Activated CD4-positive, alpha-beta T cell treated with anti-CD3 and anti-CD28 coated beads, Interleukin-2, amount 50 U/mL, for 24 hours (primary cell): ENCODE data around the gene HSPA9.
A peak's percentile ranks its signal among the peaks of the same experiment; 100 is the strongest.

Experiments used
- DNase-seq, 2 donors: peaks; one replicate each; pipeline ENCODE4 v3.0.0-alpha.2; 2020; ENCODE audit warnings: low read depth in 1 of 2, low spot score in 1 of 2

Gene HSPA9

DNA sequence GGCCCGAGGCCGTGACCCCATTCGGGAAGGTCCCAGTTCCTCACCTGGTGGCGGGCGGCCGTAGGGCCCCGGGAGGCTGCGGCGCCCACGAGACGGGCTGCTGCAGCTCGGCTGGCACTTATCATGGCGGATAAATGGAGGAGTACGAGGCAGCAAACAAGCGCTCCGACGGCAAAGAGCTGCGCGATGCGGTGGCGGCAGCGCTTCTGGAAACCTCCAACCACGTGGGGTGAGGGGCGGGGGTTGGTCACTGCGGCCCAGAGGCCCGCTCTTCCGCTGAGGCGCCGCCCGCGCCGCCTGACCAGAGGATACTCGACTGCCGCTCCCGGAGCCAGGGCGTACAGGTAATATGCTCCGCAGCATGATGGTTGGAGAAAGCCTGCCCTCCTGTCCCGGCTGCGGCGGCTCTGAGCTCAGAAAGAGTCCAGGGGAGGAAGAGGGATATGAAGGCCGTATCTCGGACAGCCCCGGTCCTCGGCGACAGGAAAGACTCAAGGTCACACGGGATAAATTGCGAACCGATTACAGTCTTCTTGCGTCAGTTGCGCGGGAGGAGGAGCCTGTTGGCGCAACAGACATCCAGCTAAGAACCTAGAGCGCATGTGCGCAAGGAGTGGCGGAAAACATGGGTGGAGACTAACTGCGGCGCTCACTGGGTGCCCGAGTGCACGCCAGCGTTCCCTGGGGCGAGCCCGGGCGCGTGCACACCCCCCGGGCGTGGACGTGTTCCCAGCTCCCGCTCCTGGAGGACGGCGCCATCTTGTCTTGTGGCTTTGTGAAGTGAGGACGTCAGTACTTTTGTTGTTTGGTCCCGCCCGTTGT, at the start of gene HSPA9:
HSPA9 (minus strand) TSS at position 208 of the 822 bp plus-strand sequence; CDS start at position 125, 83 bp downstream.
- DNase-seq: peak; percentile 92 to 97

- no peak for DNase-seq
These were observed 47.9 kb upstream of the HSPA9 start for GRCh38 chr5:138623053-138623452.

DNA sequence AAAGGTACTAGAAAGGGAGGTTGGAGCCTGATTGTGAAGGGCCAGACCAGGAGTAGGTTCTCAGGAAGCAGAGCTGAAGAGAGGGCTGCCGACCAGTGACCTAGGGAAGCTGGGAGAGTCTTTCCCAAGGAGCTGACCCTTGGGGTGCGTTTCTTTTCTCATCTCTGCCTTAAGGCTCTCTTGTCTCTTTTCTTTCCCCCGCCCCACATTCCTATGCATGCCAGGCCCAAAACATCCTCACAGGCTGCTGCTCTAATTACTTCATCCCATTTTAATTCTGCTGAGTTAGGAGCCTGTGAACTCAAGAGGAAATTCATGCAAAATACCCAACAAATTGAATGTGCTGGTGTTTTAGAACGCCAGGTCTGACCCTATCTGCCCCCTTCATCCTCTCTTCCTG, 46.9 kb upstream of the HSPA9 start:
- no peak for DNase-seq

- DNase-seq: no peak
These were observed 45.5 kb upstream of the HSPA9 start for GRCh38 chr5:138620663-138621224.

GRCh38 chr5:138616508-138616907, 41.3 kb upstream of the HSPA9 start:
- DNase-seq: no peak

DNA sequence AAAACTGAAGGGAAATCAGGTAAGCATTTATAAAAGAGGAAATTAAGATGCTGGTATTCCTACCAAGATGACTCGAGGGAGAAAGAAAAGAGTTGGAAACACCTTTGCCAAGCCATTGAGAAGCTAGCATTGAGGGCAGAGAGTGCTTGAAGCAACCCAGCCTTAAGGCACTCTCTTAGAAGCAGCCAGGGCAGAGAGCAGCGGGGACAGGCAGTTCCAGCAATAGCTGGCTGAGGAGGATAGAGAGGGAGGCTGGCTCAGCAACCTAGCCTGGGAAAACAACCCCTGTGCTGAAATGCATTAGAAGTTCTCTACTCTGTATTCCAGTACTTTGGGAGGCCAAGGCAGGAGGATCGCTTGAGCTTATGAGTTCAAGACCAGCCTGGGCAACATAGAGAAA, 40.3 kb upstream of the HSPA9 start:
- no peak for DNase-seq

DNA sequence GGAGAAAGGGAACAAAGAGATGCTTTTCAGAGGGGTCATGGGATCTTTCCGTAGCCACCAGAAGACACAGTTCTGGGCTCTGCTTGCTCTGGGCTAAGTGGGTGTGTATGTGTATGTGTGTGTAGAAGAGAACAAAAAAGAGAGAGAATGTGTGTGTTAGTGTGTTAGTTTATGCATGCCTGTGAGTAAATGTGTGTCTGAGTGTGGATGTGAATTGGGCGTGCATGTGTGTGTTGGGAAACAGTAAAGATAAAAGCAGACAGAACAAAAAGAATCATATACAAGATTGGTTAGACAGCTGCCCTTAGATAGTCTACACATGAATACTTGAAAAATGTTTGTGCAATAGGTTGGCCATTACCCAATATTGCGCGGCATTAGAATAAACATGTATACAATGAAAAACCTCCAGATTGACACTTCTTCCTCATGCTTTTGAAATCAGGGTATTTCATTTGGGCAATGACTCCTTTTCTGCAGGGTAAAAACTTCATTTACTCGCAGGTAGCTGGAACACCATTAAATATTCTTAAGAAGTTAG, 36.5 kb upstream of the HSPA9 start:
- DNase-seq: no peak

- DNase-seq: no peak
These were observed 35.9 kb upstream of the HSPA9 start for GRCh38 chr5:138610918-138611677.

DNA sequence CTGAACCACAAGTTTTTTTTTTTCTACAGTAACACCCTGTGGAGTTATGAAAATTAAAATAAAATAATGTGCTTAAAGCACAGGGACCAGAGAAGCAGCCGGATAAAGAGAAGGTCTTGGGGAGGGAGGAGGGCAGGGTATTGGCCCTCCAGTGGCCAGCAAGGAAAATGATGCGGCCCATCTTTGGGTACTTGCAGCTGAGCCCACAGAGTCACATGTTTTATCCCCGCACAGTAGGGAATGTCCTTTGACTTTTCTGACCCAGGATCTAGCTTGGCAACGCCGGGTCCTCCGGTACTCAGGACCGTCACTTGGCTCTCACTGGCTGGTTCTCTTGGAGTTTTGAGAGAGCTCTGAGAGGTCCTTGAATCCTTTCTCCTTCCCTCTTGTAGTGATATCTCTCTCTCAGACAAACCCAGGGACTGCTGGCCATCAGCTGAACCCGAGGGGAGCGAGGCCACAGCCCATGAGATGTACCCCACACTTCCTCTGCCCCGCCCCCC, 35.3 kb upstream of the HSPA9 start:
- no peak for DNase-seq

- no peak for DNase-seq
These were observed 31.3 kb upstream of the HSPA9 start for GRCh38 chr5:138606378-138607064.

DNA sequence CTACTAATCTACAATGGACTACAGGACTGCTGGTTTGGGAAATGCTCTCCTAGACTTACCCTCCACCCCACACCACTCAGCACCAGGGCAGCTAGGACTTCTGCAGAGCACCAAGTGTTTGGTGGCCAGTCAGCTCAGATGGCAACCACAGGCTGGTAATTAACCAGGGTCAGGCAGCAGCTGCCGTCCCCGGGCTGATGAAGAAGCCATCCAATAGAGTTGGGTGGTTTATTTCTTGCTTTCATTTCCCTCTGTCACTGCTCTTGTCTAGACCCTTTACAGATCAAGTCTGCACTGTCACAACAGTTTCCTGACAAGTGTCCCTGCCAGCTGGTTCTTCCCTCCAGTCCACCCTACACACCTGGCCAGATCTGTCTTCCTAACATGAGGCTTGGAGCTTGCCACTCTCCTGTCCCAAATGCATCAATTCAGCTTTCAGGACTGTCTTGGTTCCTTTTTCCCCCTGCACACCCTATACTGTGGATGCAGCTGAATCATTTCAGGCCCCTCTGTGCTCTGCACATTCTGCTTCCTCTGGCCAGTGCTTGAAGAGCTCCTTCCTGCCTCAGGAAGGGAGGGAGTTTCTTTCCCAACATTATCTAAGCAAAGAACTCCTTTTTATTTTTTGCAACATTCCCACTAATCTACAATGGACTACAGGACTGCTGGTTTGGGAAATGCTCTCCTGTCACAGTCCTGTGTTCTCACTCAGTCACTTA, 30.2 kb upstream of the HSPA9 start:
- DNase-seq: no peak

DNA sequence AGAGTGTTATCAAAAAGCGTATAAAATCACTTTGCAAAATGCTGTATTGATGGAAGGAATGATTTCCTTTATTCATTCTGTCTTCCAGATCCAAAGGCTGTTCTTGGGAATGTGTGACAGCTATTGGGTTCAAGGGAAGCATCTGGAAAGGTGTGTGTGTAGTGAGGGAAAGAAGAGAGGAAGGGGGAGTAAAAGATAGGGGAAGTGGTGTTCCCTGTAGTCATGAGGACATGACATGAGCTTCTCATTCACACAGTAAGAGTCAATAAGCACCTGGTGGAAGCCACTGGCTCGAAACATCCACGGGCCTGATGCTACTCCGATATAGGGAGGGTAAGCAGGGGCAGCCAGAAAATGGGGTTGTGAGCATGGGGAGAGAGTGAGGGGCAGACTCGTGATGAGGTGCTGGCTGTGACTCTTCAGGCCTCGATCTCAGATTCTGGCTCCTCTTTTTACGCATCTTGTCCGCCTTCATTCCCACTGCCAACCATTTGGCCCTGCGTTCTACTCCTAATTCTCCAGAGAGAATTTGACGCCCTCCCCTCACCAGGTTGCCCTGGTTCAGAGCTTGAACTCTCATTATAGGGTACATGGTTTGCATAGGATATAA, 29.1 kb upstream of the HSPA9 start:
- no peak for DNase-seq

DNA sequence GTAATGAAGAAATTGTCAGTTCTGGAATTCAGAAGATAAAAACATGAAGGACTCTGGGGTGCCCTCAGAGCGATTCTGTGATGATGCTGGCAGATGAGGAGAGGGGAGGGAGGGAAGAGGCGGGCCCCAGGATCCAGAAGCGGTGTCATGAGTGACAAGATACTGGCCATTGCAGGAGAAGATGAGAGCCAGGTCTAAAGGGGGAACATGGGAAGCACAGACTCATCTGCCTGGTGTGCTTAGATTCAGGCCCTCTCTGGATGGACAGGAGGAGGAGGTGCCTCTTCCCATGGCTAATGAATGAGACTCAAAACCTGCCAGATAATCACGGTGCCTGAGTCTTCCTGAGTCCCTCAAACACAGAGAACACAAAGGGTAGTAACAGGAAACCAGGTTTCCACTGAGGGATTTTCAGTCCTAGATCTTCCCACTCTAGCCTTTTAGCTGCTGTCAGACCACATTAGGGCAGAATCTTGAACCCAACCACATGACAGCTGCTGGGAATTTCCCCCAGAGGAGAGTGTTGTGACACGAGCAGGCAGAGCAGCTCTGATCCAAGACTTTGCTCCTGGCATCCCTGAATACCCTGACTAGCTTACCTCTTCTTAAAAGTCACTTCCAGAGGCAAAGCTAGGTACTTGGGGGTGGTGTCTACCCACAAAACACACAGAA, 28.2 kb upstream of the HSPA9 start:
- peak in 1 of 2 donors; percentile 2 for DNase-seq

DNA sequence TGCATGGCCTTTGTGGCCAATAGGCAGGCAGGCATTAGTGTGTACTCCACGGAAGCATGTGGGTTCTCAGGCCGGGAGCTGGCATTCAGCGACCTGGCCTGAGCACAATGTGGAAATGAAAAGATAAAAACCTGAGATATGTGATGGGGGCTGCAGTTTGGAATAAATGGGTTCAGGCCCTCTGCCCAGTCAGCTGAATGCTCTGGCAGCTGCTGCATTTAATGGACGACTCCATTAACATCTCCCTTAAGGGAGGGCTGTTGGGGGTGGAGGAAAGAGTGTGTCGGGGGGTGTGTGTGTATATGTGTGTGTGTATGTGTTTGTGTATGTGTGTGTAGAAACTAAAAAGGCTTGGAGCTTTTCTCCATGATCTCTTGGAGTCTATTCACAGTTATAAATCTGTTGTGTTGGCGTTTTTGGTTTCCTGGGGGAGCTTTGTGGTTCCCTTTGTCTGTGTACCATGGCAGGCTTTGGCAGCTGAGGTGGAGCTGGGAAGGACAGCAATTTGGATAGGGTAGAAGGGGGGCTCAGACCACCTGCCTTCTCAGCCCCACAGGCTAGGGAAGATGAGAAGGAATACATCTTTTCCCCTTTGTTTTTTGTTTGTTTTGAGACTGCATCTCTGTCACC, 27.3 kb upstream of the HSPA9 start:
- no peak for DNase-seq

GRCh38 chr5:138601444-138601843, 26.2 kb upstream of the HSPA9 start:
- DNase-seq: no peak

GRCh38 chr5:138600446-138600845, 25.2 kb upstream of the HSPA9 start:
- no peak for DNase-seq

DNA sequence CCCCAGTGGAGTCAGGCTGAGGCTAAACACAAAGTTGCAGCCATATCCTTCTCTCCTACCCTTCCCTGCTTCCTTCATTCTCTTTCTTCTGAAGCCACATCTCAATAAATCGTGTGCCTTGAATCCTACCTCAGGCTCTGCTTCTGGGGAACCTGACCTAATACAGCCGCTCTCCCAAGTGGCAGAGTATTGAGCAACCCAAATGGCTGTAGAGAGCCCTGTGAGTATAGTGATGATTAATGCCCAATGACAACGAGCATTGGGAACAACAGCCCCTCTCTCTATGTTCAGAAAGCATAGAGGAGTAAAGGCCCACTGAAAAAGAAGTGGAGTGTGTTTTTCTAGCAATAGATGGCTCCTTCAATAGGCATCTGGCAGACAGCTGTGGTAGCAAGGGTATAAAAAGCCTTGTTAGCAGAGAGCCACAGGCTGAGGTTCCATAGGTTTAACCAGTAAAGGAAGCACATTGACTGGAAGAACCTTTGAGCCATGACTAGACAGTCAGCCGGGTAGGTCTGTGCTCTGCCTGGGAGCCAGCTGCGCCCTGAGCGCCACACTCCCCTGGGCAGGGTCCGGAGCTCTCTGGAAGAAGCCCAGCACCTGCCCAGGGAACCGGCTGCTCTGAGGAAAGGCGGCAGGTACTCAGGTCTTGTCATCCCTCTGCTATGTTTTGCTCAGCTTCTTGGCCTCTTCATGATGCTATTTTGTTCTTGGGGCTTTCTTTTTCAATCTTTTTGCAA, 22.6 kb upstream of the HSPA9 start:
- DNase-seq: no peak
